H9 (cell line): Measurements from ENCODE around the gene CCDC178. TPM values are rescaled to one million over a fixed set of nuclear protein-coding genes. Genes with fewer than 3 reads are reported as not detected.

Experiments
- DNase-seq: peaks from one replicate; pipeline ENCODE4 v3.0.0-alpha.2; 2017
- H2AFZ ChIP-seq: one replicate; pipeline ENCODE4 v1.6.1; 2013; ENCODE audit warnings: mild to moderate bottlenecking, low read length, control low read depth, moderate library complexity
- H2AK5ac ChIP-seq: 2 replicates; pipeline ENCODE4 v1.6.1; 2013; ENCODE audit warnings: low read length, control low read depth, mixed read lengths; ENCODE audit not compliant: insufficient read length
- H2BK120ac ChIP-seq: one replicate; pipeline ENCODE4 v1.6.1; 2013; ENCODE audit warnings: low read depth, mild to moderate bottlenecking, low read length, control low read depth, inconsistent platforms; ENCODE audit not compliant: poor library complexity, severe bottlenecking
- H2BK12ac ChIP-seq: 2 replicates; pipeline ENCODE4 v1.6.1; 2013; ENCODE audit warnings: low read length, control low read depth, mixed read lengths, low read depth; ENCODE audit not compliant: insufficient read length
- H2BK15ac ChIP-seq: 2 replicates; pipeline ENCODE4 v1.6.1; 2013; ENCODE audit warnings: low read depth, low read length, control low read depth
- H2BK20ac ChIP-seq: one replicate; pipeline ENCODE4 v1.6.1; 2013; ENCODE audit warnings: low read depth, mild to moderate bottlenecking, low read length, control low read depth, inconsistent platforms; ENCODE audit not compliant: poor library complexity, severe bottlenecking
- H2BK5ac ChIP-seq: 2 replicates; pipeline ENCODE4 v1.6.1; 2013; ENCODE audit warnings: low read length, control low read depth, mixed read lengths; ENCODE audit not compliant: insufficient read length
- H3K14ac ChIP-seq: 2 replicates; pipeline ENCODE4 v1.6.1; 2013; ENCODE audit warnings: low read length, control low read depth; ENCODE audit not compliant: insufficient read depth
- H3K18ac ChIP-seq: 2 replicates; pipeline ENCODE4 v1.6.1; 2013; ENCODE audit warnings: low read depth, mild to moderate bottlenecking, mixed read lengths, low read length, control low read depth; ENCODE audit not compliant: insufficient read length
- H3K23ac ChIP-seq: 2 replicates; pipeline ENCODE4 v1.6.1; 2013; ENCODE audit warnings: low read length, control low read depth, mixed read lengths, low read depth; ENCODE audit not compliant: insufficient read length
- H3K23me2 ChIP-seq: 2 replicates; pipeline ENCODE4 v1.6.1; 2013; ENCODE audit warnings: low read depth, mild to moderate bottlenecking, mixed read lengths, low read length, control low read depth; ENCODE audit not compliant: insufficient read length, poor library complexity, severe bottlenecking
- H3K27ac ChIP-seq: 2 replicates; pipeline ENCODE4 v1.5.1; 2013; ENCODE audit warnings: low read length, control low read depth, mixed read lengths, low read depth; ENCODE audit not compliant: insufficient read length
- H3K27me3 ChIP-seq: 2 replicates; pipeline ENCODE4 v1.6.1; 2013; ENCODE audit warnings: low read length, control low read depth, inconsistent platforms; ENCODE audit not compliant: insufficient read depth
- H3K4ac ChIP-seq: 2 replicates; pipeline ENCODE4 v1.6.1; 2013; ENCODE audit warnings: low read depth, mild to moderate bottlenecking, control low read depth, inconsistent platforms, low read length, moderate library complexity
- H3K4me1 ChIP-seq: 2 replicates; pipeline ENCODE4 v1.6.1; 2013; ENCODE audit warnings: low read length, control low read depth, inconsistent platforms; ENCODE audit not compliant: insufficient read depth
- H3K4me2 ChIP-seq: 2 replicates; pipeline ENCODE4 v1.6.1; 2013; ENCODE audit warnings: low read length, control low read depth, mixed read lengths; ENCODE audit not compliant: insufficient read length, insufficient read depth
- H3K56ac ChIP-seq: 2 replicates; pipeline ENCODE4 v1.6.1; 2013; ENCODE audit warnings: low read depth, mild to moderate bottlenecking, mixed read lengths, low read length, control low read depth; ENCODE audit not compliant: insufficient read length
- H3K79me1 ChIP-seq: 2 replicates; pipeline ENCODE4 v1.6.1; 2013; ENCODE audit warnings: low read depth, mild to moderate bottlenecking, moderate library complexity, low read length, control low read depth, inconsistent platforms; ENCODE audit not compliant: insufficient read depth, poor library complexity, severe bottlenecking
- H3K79me2 ChIP-seq: 2 replicates; pipeline ENCODE4 v1.6.1; 2013; ENCODE audit warnings: low read length, control low read depth, inconsistent platforms; ENCODE audit not compliant: insufficient read depth
- H3K9ac ChIP-seq: 2 replicates; pipeline ENCODE4 v1.6.1; 2013; ENCODE audit warnings: low read length, control low read depth, mixed read lengths; ENCODE audit not compliant: insufficient read length; ENCODE audit errors: extremely low read depth
- H3K9me3 ChIP-seq: one replicate; pipeline ENCODE4 v1.6.1; 2013; ENCODE audit warnings: low read depth, low read length, inconsistent platforms; ENCODE audit not compliant: control insufficient read depth
- H3T11ph ChIP-seq: one replicate; pipeline ENCODE4 v1.6.1; 2013; ENCODE audit warnings: mild to moderate bottlenecking, low read length, control low read depth, inconsistent platforms
- H4K20me1 ChIP-seq: one replicate; pipeline ENCODE4 v1.6.1; 2013; ENCODE audit not compliant: control insufficient read depth, insufficient read length, insufficient read depth
- H4K5ac ChIP-seq: 2 replicates; pipeline ENCODE4 v1.6.1; 2013; ENCODE audit warnings: low read depth, mild to moderate bottlenecking, mixed read lengths, low read length, control low read depth; ENCODE audit not compliant: insufficient read length
- H4K8ac ChIP-seq: replicated peaks from 2 replicates; pipeline ENCODE4 v1.6.1; 2013; ENCODE audit warnings: low read length, control low read depth, mixed read lengths, low read depth; ENCODE audit not compliant: insufficient read length
- H4K91ac ChIP-seq: 2 replicates; pipeline ENCODE4 v1.6.1; 2013; ENCODE audit warnings: low read depth, mild to moderate bottlenecking, moderate library complexity, mixed read lengths, low read length, control low read depth; ENCODE audit not compliant: insufficient read length
- H3K27ac Mint-ChIP-seq, 3 experiments: 2 replicates in 2 of 3; 3 replicates in 1 of 3; pipeline ENCODE4 v1.8.0; 2020 to 2021; ENCODE audit warnings: mixed read lengths in 3 of 3, mild to moderate bottlenecking in 1 of 3, moderate library complexity in 1 of 3
- H3K27me3 Mint-ChIP-seq: 2 replicates; pipeline ENCODE4 v1.8.0; 2021; ENCODE audit warnings: low read depth, mild to moderate bottlenecking, moderate library complexity, mixed read lengths
- H3K36me3 Mint-ChIP-seq, 3 experiments: 2 replicates in 2 of 3; 3 replicates in 1 of 3; pipeline ENCODE4 v1.8.0; 2020 to 2021; ENCODE audit warnings: low read depth in 3 of 3, mixed read lengths in 3 of 3; ENCODE audit not compliant: insufficient read depth in 1 of 3
- H3K4me1 Mint-ChIP-seq, 2 experiments: 2 replicates each; pipeline ENCODE4 v1.8.0; 2020; ENCODE audit warnings: mixed read lengths in 2 of 2
- H3K4me3 Mint-ChIP-seq, 2 experiments: 2 replicates in 1 of 2; 3 replicates in 1 of 2; pipeline ENCODE4 v1.8.0; 2020 to 2021; ENCODE audit warnings: mild to moderate bottlenecking in 2 of 2, mixed read lengths in 2 of 2, moderate library complexity in 1 of 2
- H3K9me3 Mint-ChIP-seq, 2 experiments: 2 replicates in 1 of 2; 3 replicates in 1 of 2; pipeline ENCODE4 v1.8.0; 2020; ENCODE audit warnings: mild to moderate bottlenecking in 2 of 2, mixed read lengths in 2 of 2, moderate library complexity in 1 of 2
- CTCF ChIP-seq: fragments of 200-600 bp; sonication (generic); conservative IDR thresholded peaks from 3 replicates; pipeline ENCODE4 v1.8.0; 2021; ENCODE audit warnings: antibody characterized with exemption, mild to moderate bottlenecking
- WGBS: extraction: QIAGEN DNeasy Blood & Tissue Kit; methylation state at CpG from one replicate; pipeline ENCODE4 v1.1.7; 2013; ENCODE audit warnings: missing lambda C conversion rate, low lambda C conversion rate, mixed read lengths; ENCODE audit not compliant: insufficient read length; ENCODE audit errors: extremely low coverage; 5-methylcytosine and 5-hydroxymethylcytosine counted together
- total RNA-seq: library from RNA; stranded (reverse); gene quantifications from 2 replicates; pipeline ENCODE4 v1.2.1, GENCODE V29; 2021

Gene CCDC178
- total RNA-seq, 1 experiment from 2014 or later: not detected

GRCh38 chr18:33183136-33183535, 257.4 kb downstream of the CCDC178 start:
- Mint-ChIP-seq H3K4me3 (no peak overlapping the region), H3K36me3 (no peaks in the 10 kb centered on the region), H3K4me1 (peaks cover 0 to 5% of the 10 kb centered on the region in 2 experiments; a peak in 3 of 4 replicates), H3K27ac (no peak overlapping the region), H3K27me3 (no peaks in the 10 kb centered on the region), H3K9me3 (no peaks in the 10 kb centered on the region)
- Histone ChIP-seq H2AFZ (no peak overlapping the region), H3K9me3 (no peaks in the 10 kb centered on the region), H3K4ac (no peak overlapping the region), H3K23ac (no peak overlapping the region), H3K56ac (no peak overlapping the region), H2BK120ac (no peak overlapping the region), H2AK5ac (no peak overlapping the region), H3K4me1 (no peaks in the 10 kb centered on the region), H4K91ac (no peak overlapping the region), H4K20me1 (no peaks in the 10 kb centered on the region), H2BK15ac (no peak overlapping the region), H3K23me2 (no peaks in the 10 kb centered on the region), H3K79me2 (no peaks in the 10 kb centered on the region), H3T11ph (no peak overlapping the region), H2BK12ac (no peak overlapping the region), H2BK20ac (no peak overlapping the region), H2BK5ac (no peak overlapping the region), H3K27me3 (no peaks in the 10 kb centered on the region), H3K9ac (no peak overlapping the region), H3K18ac (no peak overlapping the region), H3K27ac (no peak overlapping the region), H3K14ac (no peak overlapping the region), H4K5ac (no peak overlapping the region), H4K8ac (no peak overlapping the region), H3K79me1 (no peaks in the 10 kb centered on the region), H3K4me2 (no peak overlapping the region)
- TF ChIP-seq CTCF: no peak
- no CpG with 5 or more reads among the region's 4 CpGs for WGBS
- DNase-seq: no peak
